Measurements from ENCODE around the gene TMEM121.

Gene TMEM121

GRCh38 chr14:105498430-105499255 is 27.7 kb upstream of the TMEM121 start:
- no peak for DNase-seq

GRCh38 chr14:105499256-105500035 is 26.9 kb upstream of the TMEM121 start:
- no peak for DNase-seq

- no peak for DNase-seq
Observed at GRCh38 chr14:105500036-105500725, 26.2 kb upstream of the TMEM121 start.

- DNase-seq, result no peak
Observed at GRCh38 chr14:105500726-105501101, 25.7 kb upstream of the TMEM121 start.

- DNase-seq, result no peak
Observed at GRCh38 chr14:105501504-105502291, 24.7 kb upstream of the TMEM121 start.

GRCh38 chr14:105502446-105503295 is 23.7 kb upstream of the TMEM121 start:
- no peak for DNase-seq

- DNase-seq, result no peak
Observed at GRCh38 chr14:105503296-105503640, 23.1 kb upstream of the TMEM121 start.

GRCh38 chr14:105503935-105504692 is 22.3 kb upstream of the TMEM121 start:
- no peak for DNase-seq

GRCh38 chr14:105505101-105505500 is 21.3 kb upstream of the TMEM121 start:
- no peak for DNase-seq

GRCh38 chr14:105507247-105507646 is 19.1 kb upstream of the TMEM121 start:
- no peak for DNase-seq

- no peak for DNase-seq
Observed at GRCh38 chr14:105508069-105508468, 18.3 kb upstream of the TMEM121 start.

GRCh38 chr14:105508601-105509000 is 17.8 kb upstream of the TMEM121 start:
- no peak for DNase-seq

GRCh38 chr14:105517096-105517495 is 9.3 kb upstream of the TMEM121 start:
- DNase-seq, result no peak

- DNase-seq, result no peak
Observed at GRCh38 chr14:105519946-105520698, 6.3 kb upstream of the TMEM121 start.

- DNase-seq, result no peak
Observed at GRCh38 chr14:105525326-105525725, 1.1 kb upstream of the TMEM121 start.

GRCh38 chr14:105526776-105527380 is 495 bp downstream of the TMEM121 start:
- no peak for DNase-seq

- DNase-seq, result no peak
Observed at GRCh38 chr14:105527381-105527825, 1.0 kb downstream of the TMEM121 start.

GRCh38 chr14:105527826-105528585 is 1.6 kb downstream of the TMEM121 start:
- DNase-seq, result no peak
